DLD1 (cell line): Measurements from ENCODE around the gene PDE6H.

Source experiments
- in situ Hi-C: cut with HindIII; loops from 2 replicates; pipeline ENCODE4 v1.10.0; 2017; ENCODE audit warnings: low sequenced_read_pairs

PDE6H gene

DNA sequence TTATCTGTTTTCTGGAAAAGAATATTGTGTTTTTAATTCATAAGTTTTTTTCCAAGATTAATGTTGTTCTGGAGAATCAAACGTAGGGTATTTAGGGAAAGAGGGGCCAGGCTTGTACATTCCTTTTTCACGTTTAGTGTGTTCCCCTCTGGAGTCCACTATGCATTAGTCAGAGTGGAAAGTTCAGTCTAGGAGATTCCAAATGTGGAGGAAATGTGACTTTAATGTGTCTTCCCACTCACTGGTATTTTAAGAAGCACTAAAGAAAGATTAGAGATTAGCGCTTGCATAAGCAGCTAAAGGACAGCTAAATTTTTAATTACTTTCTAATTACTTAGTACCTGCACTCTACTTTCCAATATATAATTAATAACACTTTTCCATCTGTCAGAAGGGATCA lies 4.4 kb upstream of the PDE6H start:
- in situ Hi-C loops = no loop called here

GRCh38 chr12:14970473-14970872 lies 2.4 kb upstream of the PDE6H start:
- in situ Hi-C loops = no loop called here

DNA sequence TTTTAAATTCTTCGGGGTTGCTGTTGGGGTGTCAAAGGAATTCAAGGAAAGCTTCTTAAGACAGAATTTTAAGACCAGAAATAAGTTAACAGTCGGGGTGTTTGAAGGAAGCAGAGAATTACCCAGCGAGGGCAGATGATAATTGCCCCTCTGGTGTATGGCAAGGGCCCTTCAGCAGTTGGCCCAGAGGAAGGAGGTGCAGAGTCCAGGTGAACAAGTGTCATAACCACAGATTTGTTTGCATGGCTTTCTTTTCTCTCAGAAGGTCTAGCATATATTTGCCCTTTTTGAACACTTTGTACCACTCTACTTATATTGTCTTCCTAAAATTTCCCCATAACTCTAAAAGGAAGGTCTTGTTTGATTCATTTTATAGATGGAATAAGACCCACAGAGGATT lies 1.8 kb downstream of the PDE6H start:
- in situ Hi-C loops = no loop called here

GRCh38 chr12:14975457-14975856 lies 2.6 kb downstream of the PDE6H start:
- in situ Hi-C loops = no loop called here

DNA sequence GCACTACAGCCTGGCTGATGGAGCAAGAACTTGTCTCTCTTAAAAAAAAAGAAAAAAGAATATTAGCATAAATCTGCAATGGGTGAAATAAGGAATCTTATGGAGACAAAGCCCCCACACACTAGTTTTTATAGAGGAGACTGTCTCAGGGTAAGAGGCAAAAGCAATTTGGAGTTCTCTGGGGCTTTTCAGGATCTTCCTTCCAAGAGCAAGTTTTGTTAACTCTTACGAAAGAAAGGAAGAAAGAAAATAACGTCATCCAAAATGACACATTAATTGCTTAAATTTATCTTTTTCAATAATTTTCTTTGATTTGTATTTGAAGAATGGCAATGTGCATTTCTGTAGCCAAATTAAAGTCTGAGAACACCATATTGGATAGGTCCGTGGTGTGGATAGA lies 3.8 kb downstream of the PDE6H start:
- in situ Hi-C loops = no loop called here

DNA sequence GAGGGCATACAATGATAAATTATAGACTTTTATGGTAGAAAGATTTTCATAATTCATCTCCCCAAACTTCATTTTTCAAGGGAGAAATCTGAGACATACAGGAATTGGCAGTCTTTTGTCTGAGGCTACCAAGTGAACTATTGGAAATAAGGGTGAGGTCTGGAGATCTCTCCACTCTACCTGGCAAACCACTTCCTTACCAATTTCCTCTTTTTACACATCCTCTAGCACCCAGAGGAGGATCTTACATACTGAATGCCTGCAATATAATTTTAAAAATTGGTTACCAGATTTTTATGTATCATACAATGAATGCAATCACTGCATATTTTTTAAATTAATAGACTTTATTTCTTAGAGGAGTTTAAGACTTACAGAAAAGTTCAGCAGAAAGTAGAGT lies 6.6 kb downstream of the PDE6H start:
- in situ Hi-C loops = no loop called here

DNA sequence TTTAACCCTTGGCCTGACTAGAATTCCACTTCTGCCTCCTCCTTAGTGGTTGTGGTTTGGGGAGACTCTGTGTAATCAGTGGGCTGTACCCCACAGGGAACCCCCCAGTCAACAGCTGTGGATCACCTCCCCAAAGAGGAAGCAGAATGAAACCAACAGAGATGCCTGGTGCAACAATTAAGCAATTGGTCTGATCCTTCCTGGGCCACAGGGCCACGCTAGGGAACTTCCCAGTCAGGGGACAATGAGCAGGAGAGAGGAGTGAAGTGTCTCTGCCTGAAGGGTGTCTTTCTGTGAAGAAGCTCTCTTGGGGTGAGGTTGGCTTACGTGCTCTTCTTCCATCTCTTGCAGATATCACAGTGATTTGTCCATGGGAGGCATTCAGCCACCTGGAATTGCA lies 8.2 kb downstream of the PDE6H start:
- in situ Hi-C loops = no loop called here

GRCh38 chr12:14982562-14982961 lies 9.7 kb downstream of the PDE6H start:
- in situ Hi-C loops = no loop called here

- in situ Hi-C loops = no loop called here
Measured at GRCh38 chr12:14982991-14983390, 10.1 kb downstream of the PDE6H start.

DNA sequence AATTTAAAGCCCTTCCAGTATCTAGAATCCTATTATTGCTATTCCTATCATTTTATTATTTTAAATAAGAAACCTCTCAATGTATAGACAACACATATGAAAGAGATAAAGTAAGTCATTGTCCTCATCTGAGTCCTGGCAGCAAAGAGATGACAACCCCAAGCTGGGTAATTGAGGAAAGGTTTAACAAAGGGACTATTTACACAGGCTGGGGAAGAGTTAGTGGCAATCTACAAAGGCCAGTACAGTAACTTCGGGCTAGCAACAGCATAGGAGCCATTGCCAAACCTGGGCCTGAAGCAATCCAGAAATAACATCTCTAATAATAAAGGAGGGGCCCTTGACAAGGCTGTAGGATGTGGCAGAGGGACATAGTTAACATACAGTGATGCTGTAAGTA lies 11.2 kb downstream of the PDE6H start:
- in situ Hi-C loops = no loop called here

GRCh38 chr12:14984766-14985285 lies 12.0 kb downstream of the PDE6H start:
- in situ Hi-C loops = no loop called here

DNA sequence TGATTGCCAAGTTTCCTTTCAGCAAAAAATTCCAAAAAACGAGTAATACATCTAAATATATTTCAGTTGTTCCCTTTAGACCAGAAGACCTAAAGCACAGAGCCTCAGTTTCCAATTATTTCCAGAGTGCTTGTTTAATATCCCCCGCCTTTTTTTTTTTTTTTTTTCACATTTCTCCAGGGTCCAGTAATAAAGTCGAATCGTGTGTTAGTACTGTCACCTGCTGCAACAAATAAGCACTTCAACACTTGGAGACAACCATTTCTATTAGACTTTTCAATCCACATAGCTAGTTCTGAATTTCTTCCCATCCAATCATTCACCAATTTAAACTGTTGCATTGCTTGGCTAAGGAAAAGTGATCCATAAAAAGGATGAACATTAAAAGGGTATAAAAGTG lies 13.6 kb downstream of the PDE6H start:
- in situ Hi-C loops = no loop called here

DNA sequence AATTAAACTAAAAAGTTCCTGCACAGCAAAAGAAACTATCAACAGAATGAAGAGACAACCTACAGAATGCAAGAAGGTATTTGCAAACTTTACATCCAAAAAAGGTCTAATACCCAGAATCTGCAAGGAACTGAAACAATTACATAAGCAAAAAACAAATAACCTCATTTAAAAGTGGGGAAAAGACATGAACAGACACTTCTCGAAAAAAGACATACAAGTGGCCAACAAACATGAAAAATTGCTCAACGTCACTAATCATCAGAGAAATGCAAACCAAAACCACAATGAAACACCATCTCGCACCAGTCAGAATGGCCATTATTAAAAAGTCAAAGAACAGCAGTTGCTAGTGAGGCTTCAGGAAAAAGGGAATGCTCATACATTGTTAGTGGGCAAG lies 15.2 kb downstream of the PDE6H start:
- in situ Hi-C loops = no loop called here

DNA sequence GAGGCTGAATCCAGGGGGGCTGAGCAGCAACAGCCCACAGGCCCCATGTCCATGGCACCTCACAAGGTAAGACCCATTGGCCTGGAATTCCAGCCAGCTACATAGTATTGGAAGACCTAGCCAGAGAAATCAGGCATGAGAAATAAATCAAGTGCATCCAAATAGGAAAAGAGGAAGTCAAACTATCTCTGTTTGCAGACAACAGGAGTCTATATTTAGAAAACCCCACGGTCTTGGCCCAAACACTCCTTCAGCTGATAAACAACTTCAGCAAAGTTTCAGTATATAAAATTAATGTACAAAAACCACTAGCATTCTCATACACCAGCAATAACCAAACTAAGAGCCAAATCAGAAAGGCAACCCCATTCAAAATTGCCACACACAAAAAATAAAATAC lies 16.9 kb downstream of the PDE6H start:
- in situ Hi-C loops = no loop called here

DNA sequence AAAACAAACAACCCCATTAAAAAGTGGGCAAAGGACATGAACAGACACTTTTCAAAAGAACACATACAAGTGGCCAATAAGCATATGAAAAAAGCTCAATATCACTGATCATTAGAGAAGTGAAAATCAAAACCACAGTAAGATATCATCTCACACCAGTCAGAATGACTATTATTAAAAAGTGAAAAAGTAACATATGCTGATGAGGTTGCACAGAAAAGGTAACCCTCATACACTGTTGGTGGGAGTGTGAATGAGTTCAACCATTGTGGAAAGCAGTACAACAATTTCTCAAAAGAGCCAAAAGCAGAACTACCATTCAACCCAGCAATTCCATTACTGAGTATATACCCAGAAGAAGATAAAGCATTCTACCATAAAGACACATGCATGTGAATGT lies 18.2 kb downstream of the PDE6H start:
- in situ Hi-C loops = no loop called here

GRCh38 chr12:14992673-14993072 lies 19.8 kb downstream of the PDE6H start:
- in situ Hi-C loops = no loop called here

GRCh38 chr12:14993117-14993516 lies 20.3 kb downstream of the PDE6H start:
- in situ Hi-C loops = no loop called here

DNA sequence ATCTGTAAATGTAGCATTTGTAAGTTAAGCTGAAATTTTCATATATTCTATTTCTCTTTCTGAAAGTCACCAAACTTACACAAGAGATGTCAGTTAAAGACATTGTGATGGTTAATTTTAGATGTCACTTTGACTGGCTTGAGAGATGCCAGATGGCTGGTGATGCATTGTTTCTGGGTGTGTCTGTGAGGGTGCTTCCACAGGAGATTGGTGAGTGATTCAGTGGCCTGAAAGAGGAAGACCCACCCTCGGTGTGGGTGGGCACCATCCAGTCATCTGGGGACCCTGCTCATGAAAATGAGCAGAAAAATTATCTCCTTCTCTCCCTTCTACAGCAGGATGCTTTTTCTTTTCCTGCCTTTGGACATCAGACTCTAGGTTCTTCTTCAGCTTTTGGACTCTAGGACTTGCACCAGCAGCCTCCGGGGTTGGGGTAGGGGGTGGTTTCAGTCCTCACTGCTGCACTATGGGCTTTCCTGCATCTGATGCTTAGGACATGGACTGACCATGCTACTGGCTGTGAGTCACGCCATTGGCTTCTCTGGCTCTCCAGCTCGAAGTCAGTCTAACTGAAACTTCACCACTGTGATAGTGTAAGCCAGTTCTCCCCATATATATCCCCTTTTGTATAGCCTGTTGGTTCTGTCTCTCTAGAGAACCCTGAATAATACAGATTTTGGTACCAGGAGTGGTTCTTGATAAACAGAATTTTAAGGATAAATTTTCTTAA lies 20.9 kb downstream of the PDE6H start:
- in situ Hi-C loops = no loop called here

DNA sequence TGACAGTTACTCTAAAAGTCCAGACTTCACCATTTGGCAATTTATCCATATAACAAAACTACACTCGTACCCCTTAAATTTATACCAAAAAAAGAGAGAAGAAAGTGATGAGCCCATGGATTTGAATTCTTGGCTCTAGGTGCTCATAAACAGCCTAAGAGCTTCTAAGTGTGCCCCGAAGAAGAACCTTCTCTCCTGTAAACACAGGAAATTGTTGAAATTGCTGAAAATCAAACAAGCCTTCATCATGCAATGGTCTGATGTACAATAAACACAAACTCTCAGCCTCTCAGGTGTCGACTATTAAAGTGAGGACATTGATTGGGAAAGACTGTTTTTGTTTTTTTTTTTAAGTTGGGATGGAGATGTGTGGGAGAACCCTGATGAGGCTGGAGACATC lies 21.8 kb downstream of the PDE6H start:
- in situ Hi-C loops = no loop called here

GRCh38 chr12:14995583-14996425 lies 23.0 kb downstream of the PDE6H start:
- in situ Hi-C loops = no loop called here

DNA sequence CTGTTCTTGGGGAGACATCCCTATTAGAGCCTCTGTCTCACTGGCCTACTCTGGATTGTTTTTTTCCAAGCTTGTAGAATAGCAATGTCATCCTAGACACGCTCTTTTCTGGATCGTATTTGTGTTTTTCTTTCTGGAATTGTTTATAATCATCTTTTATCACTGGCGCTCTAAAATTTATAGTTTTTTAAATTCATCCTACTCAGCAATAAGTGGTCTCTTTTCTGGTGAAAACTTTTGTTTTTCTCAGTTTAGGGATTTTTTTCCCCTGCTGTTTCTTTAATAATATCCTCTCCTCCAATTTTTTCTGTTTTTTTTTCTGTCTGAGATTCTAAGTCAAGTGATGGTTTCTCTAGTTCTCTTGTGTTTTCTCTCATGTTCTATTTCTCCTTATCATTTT lies 25.2 kb downstream of the PDE6H start:
- in situ Hi-C loops = no loop called here

GRCh38 chr12:14999021-14999694 lies 26.3 kb downstream of the PDE6H start:
- in situ Hi-C loops = no loop called here
